ENCODE results near the gene PDE11A.

PDE11A gene

DNA sequence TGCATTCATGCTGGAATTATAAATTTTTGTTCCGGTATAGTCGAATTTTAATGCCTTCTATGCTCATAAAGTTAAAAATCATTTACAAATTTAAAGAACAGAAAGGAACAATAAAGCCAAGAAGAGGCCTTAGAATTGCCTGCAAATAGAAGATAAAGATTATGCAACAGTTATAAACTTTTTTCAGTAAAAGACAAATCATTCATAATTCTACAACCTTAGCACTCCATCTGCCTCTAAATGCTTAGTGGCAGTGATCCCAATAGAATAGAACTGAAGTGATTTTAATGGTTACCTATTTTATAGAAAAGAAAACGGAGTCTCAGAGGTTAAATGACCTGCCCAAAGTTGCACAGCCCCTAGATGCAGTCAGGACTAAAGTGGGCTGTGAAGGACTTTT lies 468.8 kb downstream of the PDE11A start:
- Mint-ChIP-seq H3K27me3 (ENCODE audit: low read depth) (no peaks in the 10 kb centered on the region), H3K4me3 (no peak overlapping the region), H3K36me3 (ENCODE audit: low read depth) (no peaks in the 10 kb centered on the region)

DNA sequence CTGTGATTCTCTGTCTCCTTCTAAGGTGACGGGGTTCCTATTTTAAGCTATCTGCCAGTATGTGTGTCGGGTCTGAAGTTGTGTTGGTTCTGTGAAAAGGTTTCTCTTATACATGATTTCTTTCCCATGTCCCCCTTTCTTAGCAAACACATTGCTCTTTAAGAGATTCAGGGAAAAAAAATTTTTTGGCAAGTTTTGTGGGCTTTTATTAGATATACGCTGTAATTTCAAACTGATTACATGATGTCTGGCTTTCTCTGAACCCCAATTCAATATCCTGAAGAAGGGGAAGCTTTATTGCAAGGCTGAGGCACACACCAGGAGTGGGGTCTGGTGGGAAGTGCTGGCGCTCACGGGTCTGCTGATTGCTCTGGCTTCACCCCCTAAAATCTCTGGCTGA lies 469.4 kb downstream of the PDE11A start:
- Mint-ChIP-seq H3K4me3 (no peak overlapping the region), H3K9me3 (peaks cover 7% of the 10 kb centered on the region), H3K27me3 (ENCODE audit: low read depth) (no peaks in the 10 kb centered on the region), H3K36me3 (ENCODE audit: low read depth) (no peaks in the 10 kb centered on the region), H3K27ac (no peak overlapping the region), H3K4me1 (ENCODE audit: low read depth) (peaks cover 11% of the 10 kb centered on the region)

More for the DNA sequence above, 468.8 kb downstream of the PDE11A start:
- peaks cover 7% of the 10 kb centered on the region for H3K9me3 Mint-ChIP-seq
- H3K27ac Mint-ChIP-seq = no peak overlapping the region
- H3K4me1 Mint-ChIP-seq (ENCODE audit: low read depth) = peaks cover 7% of the 10 kb centered on the region

- H3K9me3 Mint-ChIP-seq = peaks cover 5% of the 10 kb centered on the region
- no peak overlapping the region for H3K27ac Mint-ChIP-seq
- no peak overlapping the region for H3K4me3 Mint-ChIP-seq
- H3K4me1 Mint-ChIP-seq (ENCODE audit: low read depth) = peaks cover 13% of the 10 kb centered on the region
- no peaks in the 10 kb centered on the region for H3K36me3 Mint-ChIP-seq (ENCODE audit: low read depth)
- H3K27me3 Mint-ChIP-seq (ENCODE audit: low read depth) = no peaks in the 10 kb centered on the region
Observed at GRCh38 chr2:177602611-177603164, 469.9 kb downstream of the PDE11A start.

GRCh38 chr2:177600917-177601316 lies 471.7 kb downstream of the PDE11A start:
- H3K36me3 Mint-ChIP-seq (ENCODE audit: low read depth) = no peaks in the 10 kb centered on the region
- H3K4me3 Mint-ChIP-seq = no peak overlapping the region
- no peaks in the 10 kb centered on the region for H3K9me3 Mint-ChIP-seq
- H3K27ac Mint-ChIP-seq = no peak overlapping the region
- H3K4me1 Mint-ChIP-seq (ENCODE audit: low read depth) = peaks cover 14% of the 10 kb centered on the region
- H3K27me3 Mint-ChIP-seq (ENCODE audit: low read depth) = no peaks in the 10 kb centered on the region

GRCh38 chr2:177599956-177600355 lies 472.6 kb downstream of the PDE11A start:
- peaks cover 14% of the 10 kb centered on the region for H3K4me1 Mint-ChIP-seq (ENCODE audit: low read depth)
- no peak overlapping the region for H3K4me3 Mint-ChIP-seq
- H3K27ac Mint-ChIP-seq = no peak overlapping the region

DNA sequence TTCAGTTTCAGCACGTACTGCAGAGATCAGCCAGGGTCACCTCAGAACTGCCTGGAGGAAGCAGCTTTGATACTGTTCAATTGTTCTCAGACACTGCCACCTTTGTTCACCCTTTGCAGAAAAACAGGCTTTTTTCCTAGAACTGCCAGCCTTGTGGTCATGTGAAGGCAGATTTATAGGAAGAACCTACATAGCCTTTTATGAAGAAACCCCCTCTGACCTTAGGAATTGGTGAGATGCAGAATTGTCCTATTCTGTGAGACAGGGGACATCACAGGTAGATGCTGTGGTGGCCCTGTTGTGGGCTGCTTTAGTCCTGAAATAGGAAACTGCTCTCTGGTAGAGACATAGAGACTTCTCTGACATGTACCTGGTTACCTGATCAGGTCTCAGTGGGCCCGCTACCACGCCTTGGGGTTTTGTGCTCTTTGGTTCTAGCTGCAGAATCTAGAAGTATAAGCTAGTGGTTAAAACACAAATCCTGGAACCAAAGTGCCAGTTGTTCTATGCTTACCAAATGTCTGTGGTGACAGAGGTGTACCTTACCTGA lies 473.4 kb downstream of the PDE11A start:
- Mint-ChIP-seq H3K4me1 (ENCODE audit: low read depth) (peaks cover 14% of the 10 kb centered on the region), H3K36me3 (ENCODE audit: low read depth) (no peaks in the 10 kb centered on the region), H3K27me3 (ENCODE audit: low read depth) (no peaks in the 10 kb centered on the region), H3K27ac (no peak overlapping the region), H3K9me3 (no peaks in the 10 kb centered on the region), H3K4me3 (no peak overlapping the region)

More at GRCh38 chr2:177599956-177600355, 472.6 kb downstream of the PDE11A start:
- Mint-ChIP-seq H3K36me3 (ENCODE audit: low read depth) (no peaks in the 10 kb centered on the region), H3K27me3 (ENCODE audit: low read depth) (no peaks in the 10 kb centered on the region), H3K9me3 (no peaks in the 10 kb centered on the region)

DNA sequence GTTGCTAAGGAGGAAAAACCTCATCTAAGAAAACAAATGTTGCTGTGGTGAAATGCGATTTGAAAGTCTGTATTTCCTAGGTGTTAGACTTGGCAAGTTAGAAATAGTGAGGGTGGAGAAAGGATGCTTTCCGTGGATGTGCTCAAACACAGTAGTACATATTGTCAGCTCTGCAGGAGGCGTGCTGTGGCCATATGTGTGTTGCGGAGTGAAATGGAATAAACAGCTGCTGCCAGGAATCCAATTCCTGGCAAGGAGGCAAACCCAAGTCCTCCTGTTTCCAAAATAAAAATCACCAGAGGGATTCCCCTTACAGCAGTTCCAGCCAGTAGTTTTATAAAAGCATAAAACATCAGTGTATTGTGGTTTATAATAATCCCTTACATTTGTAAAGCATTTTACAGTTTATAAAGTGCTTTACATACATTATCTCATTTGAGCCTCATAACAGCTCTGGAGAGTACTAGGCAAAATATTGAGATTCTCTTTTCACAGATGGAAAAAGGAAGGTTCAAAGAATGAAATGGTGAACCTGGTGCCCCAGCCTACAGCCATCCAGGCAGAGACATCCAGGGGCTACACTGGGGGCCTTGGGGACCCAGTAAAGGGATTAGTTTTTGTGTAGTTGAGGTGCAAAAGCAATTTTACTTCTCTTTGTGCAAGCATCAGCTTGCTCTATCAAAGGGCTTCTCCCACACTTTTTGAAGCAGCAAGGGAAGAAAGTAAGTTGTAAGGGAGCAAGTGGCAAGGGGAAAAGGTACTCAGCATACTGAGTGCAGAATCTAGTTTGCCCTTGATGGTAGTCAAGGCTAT lies 474.0 kb downstream of the PDE11A start:
- no peaks in the 10 kb centered on the region for H3K9me3 Mint-ChIP-seq
- H3K27ac Mint-ChIP-seq = no peak overlapping the region
- no peaks in the 10 kb centered on the region for H3K36me3 Mint-ChIP-seq (ENCODE audit: low read depth)
- peaks cover 14% of the 10 kb centered on the region for H3K4me1 Mint-ChIP-seq (ENCODE audit: low read depth)
- H3K27me3 Mint-ChIP-seq (ENCODE audit: low read depth) = no peaks in the 10 kb centered on the region
- no peak overlapping the region for H3K4me3 Mint-ChIP-seq

- no peaks in the 10 kb centered on the region for H3K27me3 Mint-ChIP-seq (ENCODE audit: low read depth)
- no peak overlapping the region for H3K27ac Mint-ChIP-seq
- H3K9me3 Mint-ChIP-seq = no peaks in the 10 kb centered on the region
- H3K4me1 Mint-ChIP-seq (ENCODE audit: low read depth) = peaks cover 14% of the 10 kb centered on the region
- H3K4me3 Mint-ChIP-seq = no peak overlapping the region
- H3K36me3 Mint-ChIP-seq (ENCODE audit: low read depth) = no peaks in the 10 kb centered on the region
Observed at GRCh38 chr2:177597759-177598158, 474.8 kb downstream of the PDE11A start.

DNA sequence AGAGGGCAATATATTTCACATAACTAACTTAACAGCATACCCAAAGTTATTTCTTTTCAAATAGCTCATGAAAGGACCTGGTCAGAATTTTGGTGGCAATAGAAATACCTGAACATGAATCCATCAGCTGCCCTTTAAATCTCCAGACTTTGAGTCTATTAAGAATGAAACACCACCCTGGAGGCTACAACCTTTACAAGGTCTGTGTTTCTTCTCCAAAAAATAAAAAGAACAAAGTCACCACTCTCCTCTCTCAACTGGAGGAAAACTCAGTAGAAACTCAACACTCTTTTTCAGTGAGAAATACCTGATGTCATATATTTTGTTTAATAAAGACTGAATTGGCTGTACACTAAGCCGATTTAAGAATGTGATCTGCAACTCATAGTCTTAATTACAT lies 475.7 kb downstream of the PDE11A start:
- Mint-ChIP-seq H3K4me1 (ENCODE audit: low read depth) (peaks cover 14% of the 10 kb centered on the region), H3K4me3 (no peak overlapping the region), H3K36me3 (ENCODE audit: low read depth) (no peaks in the 10 kb centered on the region), H3K27me3 (ENCODE audit: low read depth) (no peaks in the 10 kb centered on the region), H3K9me3 (no peaks in the 10 kb centered on the region), H3K27ac (no peak overlapping the region)

DNA sequence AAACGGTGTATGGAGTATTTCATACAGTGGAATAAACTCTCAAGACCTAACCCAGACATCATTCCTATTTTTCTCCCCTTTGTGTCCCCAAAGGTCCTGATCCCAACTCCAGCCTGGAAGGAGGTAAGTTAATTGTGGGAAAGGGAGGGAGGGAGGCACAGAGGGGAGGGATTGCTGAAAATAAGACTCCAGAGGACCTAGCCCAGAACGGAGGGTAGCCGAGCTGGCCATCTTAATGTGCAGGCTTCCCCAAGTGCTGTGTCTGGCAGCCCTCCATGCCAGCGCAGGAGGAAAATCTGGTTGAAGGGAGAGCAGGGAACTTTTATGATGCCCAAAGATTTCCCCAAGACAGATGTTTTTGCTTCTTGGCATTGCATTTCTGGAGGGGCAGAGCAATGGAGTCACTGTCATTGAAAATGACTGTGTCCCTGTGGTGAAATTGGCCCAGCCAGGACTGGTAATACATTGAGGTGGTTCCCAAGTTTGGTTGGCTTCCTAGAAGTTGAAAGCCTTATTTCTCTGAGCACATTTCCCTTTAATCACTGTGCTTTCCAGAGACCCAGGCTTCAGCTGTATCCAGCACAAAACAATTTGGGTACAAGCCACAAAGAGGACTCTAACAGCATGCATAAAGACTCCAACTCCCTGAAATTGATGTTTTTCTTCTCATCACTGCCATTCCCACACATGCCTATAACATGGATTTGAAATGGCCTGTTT lies 477.3 kb downstream of the PDE11A start:
- Mint-ChIP-seq H3K4me1 (ENCODE audit: low read depth) (peaks cover 17% of the 10 kb centered on the region), H3K36me3 (ENCODE audit: low read depth) (no peaks in the 10 kb centered on the region), H3K27ac (no peak overlapping the region), H3K27me3 (ENCODE audit: low read depth) (no peaks in the 10 kb centered on the region), H3K4me3 (no peak overlapping the region), H3K9me3 (no peaks in the 10 kb centered on the region)

DNA sequence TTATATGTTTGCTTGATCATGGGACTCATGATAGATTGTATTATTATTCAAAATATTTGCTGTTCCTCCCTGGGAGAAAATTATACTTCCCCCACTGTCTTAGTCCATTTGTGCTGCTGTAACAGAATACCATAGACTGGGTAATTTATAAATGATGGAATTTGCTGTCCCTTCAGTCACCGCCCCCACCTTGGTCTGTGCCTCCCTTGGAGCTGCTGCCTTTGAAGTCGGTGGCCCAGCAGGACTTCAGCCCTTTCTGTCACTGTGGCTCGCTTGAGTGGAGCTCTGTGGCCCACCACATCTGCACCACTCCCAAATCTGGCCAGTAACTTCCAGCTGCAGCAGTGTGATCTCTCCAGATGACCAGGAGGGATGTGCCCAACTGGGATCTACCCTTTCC lies 479.2 kb downstream of the PDE11A start:
- H3K4me3 Mint-ChIP-seq = no peak overlapping the region
- peaks cover 7% of the 10 kb centered on the region for H3K4me1 Mint-ChIP-seq (ENCODE audit: low read depth)
- peaks cover 5% of the 10 kb centered on the region for H3K27me3 Mint-ChIP-seq (ENCODE audit: low read depth)
- no peaks in the 10 kb centered on the region for H3K9me3 Mint-ChIP-seq
- no peak overlapping the region for H3K27ac Mint-ChIP-seq
- H3K36me3 Mint-ChIP-seq (ENCODE audit: low read depth) = no peaks in the 10 kb centered on the region

DNA sequence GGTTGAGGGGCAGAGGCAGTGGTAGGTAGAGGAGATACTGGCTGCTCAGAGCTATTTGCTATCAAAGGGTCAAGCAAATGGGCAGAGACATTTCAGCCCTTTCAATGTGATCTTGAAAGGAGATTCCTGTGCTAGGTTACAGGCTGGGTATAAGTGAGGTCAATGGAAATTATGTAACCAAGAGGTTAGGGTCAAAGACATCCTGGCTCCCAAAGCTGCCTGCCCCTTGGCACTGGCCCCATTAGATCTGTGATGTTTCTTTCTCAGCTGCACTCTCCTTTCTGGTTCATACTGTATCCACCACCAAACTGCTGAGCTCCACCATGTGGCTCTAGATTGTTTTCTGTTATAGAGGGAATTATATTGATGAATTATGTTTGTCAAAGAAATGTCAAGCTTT lies 479.6 kb downstream of the PDE11A start:
- no peaks in the 10 kb centered on the region for H3K9me3 Mint-ChIP-seq
- H3K27me3 Mint-ChIP-seq (ENCODE audit: low read depth) = peaks cover 5% of the 10 kb centered on the region
- no peaks in the 10 kb centered on the region for H3K36me3 Mint-ChIP-seq (ENCODE audit: low read depth)
- no peak overlapping the region for H3K4me3 Mint-ChIP-seq
- peaks cover 5% of the 10 kb centered on the region for H3K4me1 Mint-ChIP-seq (ENCODE audit: low read depth)
- no peak overlapping the region for H3K27ac Mint-ChIP-seq

- Mint-ChIP-seq H3K27me3 (ENCODE audit: low read depth) (peaks cover 5% of the 10 kb centered on the region), H3K9me3 (no peaks in the 10 kb centered on the region), H3K36me3 (ENCODE audit: low read depth) (no peaks in the 10 kb centered on the region), H3K27ac (no peak overlapping the region), H3K4me3 (no peak overlapping the region), H3K4me1 (ENCODE audit: low read depth) (peaks cover 3% of the 10 kb centered on the region)
Observed at GRCh38 chr2:177592397-177592796, 480.2 kb downstream of the PDE11A start.

GRCh38 chr2:177589186-177589585 lies 483.4 kb downstream of the PDE11A start:
- Mint-ChIP-seq H3K36me3 (ENCODE audit: low read depth) (no peaks in the 10 kb centered on the region), H3K4me1 (ENCODE audit: low read depth) (peaks cover 3% of the 10 kb centered on the region), H3K27ac (no peak overlapping the region), H3K9me3 (no peaks in the 10 kb centered on the region), H3K27me3 (ENCODE audit: low read depth) (peaks cover 5% of the 10 kb centered on the region), H3K4me3 (no peak overlapping the region)

- Mint-ChIP-seq H3K4me1 (ENCODE audit: low read depth) (peaks cover 3% of the 10 kb centered on the region), H3K27ac (no peak overlapping the region), H3K4me3 (no peak overlapping the region), H3K9me3 (no peaks in the 10 kb centered on the region), H3K27me3 (ENCODE audit: low read depth) (peaks cover 5% of the 10 kb centered on the region), H3K36me3 (ENCODE audit: low read depth) (no peaks in the 10 kb centered on the region)
Observed at GRCh38 chr2:177588671-177589070, 483.9 kb downstream of the PDE11A start.
